SK-N-SH (cell line): ENCODE results near the gene GOLPH3. TPM values are rescaled to one million over a fixed set of nuclear protein-coding genes. Genes with fewer than 3 reads are reported as not detected.

Source experiments
- CTCF ChIA-PET: fragments of 300-600, 350-600 bp; formaldehyde crosslinking; extraction: SDS; loops from one replicate; lab custom pipeline; 2021; lab: Yijun Ruan, JAX
- POLR2A ChIA-PET: fragments of 350-600 bp; sonication (Branson Sonifier 250); formaldehyde crosslinking; extraction: SDS; loops from one replicate; lab custom pipeline; 2020; ENCODE audit warnings: antibody characterized with exemption, inconsistent platforms; lab: Yijun Ruan, JAX
- DNase-seq: peaks from one replicate; pipeline ENCODE4 v3.0.0; 2012
- H2AFZ ChIP-seq: fragments of 200-600 bp; sonication (generic); 2 replicates; pipeline ENCODE4 v1.8.1; 2016; ENCODE audit warnings: antibody characterized with exemption, mild to moderate bottlenecking, low read depth
- H3F3A ChIP-seq: fragments of 200-600 bp; sonication (generic); replicated peaks from 2 replicates; pipeline ENCODE3; 2016; ENCODE audit warnings: antibody characterized with exemption, mild to moderate bottlenecking; ENCODE audit not compliant: insufficient read depth
- H3K27ac ChIP-seq, 2 experiments: fragments of 200-500 bp in 1 of 2; fragments of 200-600 bp in 1 of 2; sonication (Bioruptor generic) in 1 of 2; sonication (generic), shearing (Covaris generic) in 1 of 2; 2 replicates each; pipeline versions ENCODE4 v1.5.1 to v1.6.1; 2014 to 2016; ENCODE audit warnings: low read depth in 2 of 2, inconsistent platforms in 1 of 2, low read length in 1 of 2, mild to moderate bottlenecking in 1 of 2, mixed read lengths in 1 of 2
- H3K27me3 ChIP-seq: fragments of 200-600 bp; sonication (generic), shearing (Covaris generic); 2 replicates; pipeline ENCODE4 v1.6.1; 2016; ENCODE audit warnings: mixed run types; ENCODE audit not compliant: insufficient read depth
- H3K36me3 ChIP-seq, 2 experiments: fragments of 200-500 bp in 1 of 2; fragments of 200-600 bp in 1 of 2; sonication (Bioruptor generic) in 1 of 2; sonication (generic) in 1 of 2; replicated peaks in 1 of 2; 2 replicates each; pipeline versions ENCODE3 to v1.5.1; 2014 to 2016; ENCODE audit warnings: low read length in 1 of 2, mild to moderate bottlenecking in 1 of 2; ENCODE audit not compliant: insufficient read depth in 2 of 2, control insufficient read depth in 1 of 2
- H3K4me1 ChIP-seq, 2 experiments: fragments of 200-500 bp in 1 of 2; fragments of 200-600 bp in 1 of 2; sonication (Bioruptor generic) in 1 of 2; sonication (generic), shearing (Covaris generic) in 1 of 2; 2 replicates each; pipeline versions ENCODE4 v1.5.1 to v1.6.1; 2014 to 2016; ENCODE audit warnings: low read depth in 1 of 2, low read length in 1 of 2, mixed run types in 1 of 2; ENCODE audit not compliant: insufficient read depth in 2 of 2, control insufficient read depth in 1 of 2
- H3K4me2 ChIP-seq: fragments of 200-600 bp; sonication (generic), shearing (Covaris generic); 2 replicates; pipeline ENCODE4 v1.6.1; 2017; ENCODE audit warnings: mixed run types
- H3K4me3 ChIP-seq, 2 experiments: fragments of 200-500 bp in 1 of 2; fragments of 200-600 bp in 1 of 2; sonication (Bioruptor generic) in 1 of 2; sonication (generic), shearing (Covaris generic) in 1 of 2; 2 replicates each; pipeline versions ENCODE4 v1.5.1 to v1.8.1; 2014 to 2016; ENCODE audit warnings: low read depth in 2 of 2, inconsistent platforms in 1 of 2, low read length in 1 of 2, mild to moderate bottlenecking in 1 of 2, mixed read lengths in 1 of 2, moderate library complexity in 1 of 2
- H3K79me2 ChIP-seq: fragments of 200-600 bp; sonication (generic); 2 replicates; pipeline ENCODE4 v1.8.1; 2017; ENCODE audit warnings: mild to moderate bottlenecking; ENCODE audit not compliant: insufficient read depth
- H3K9ac ChIP-seq: fragments of 200-600 bp; sonication (generic); 2 replicates; pipeline ENCODE4 v1.6.1; 2017; ENCODE audit warnings: mixed run types
- H3K9me2 ChIP-seq: fragments of 200-600 bp; sonication (generic); 2 replicates; pipeline ENCODE4 v1.6.1; 2017; ENCODE audit warnings: mixed run types
- H3K9me3 ChIP-seq: fragments of 200-600 bp; sonication (generic); 2 replicates; pipeline ENCODE4 v1.6.1; 2017; ENCODE audit warnings: mixed run types, mild to moderate bottlenecking, moderate library complexity
- H4K20me1 ChIP-seq: fragments of 200-600 bp; sonication (generic); 2 replicates; pipeline ENCODE4 v1.6.1; 2017; ENCODE audit warnings: mild to moderate bottlenecking, mixed run types; ENCODE audit not compliant: insufficient read depth
- CTCF ChIP-seq: fragments of 200-600 bp; sonication (generic); IDR thresholded peaks from 2 replicates; pipeline ENCODE4 v1.6.1; 2017; ENCODE audit warnings: antibody characterized with exemption, mild to moderate bottlenecking, moderate library complexity
- ELF1 ChIP-seq: IDR thresholded peaks from 2 replicates; pipeline ENCODE4 v1.4.0; 2012
- EZH2phosphoT487 ChIP-seq: fragments of 200-600 bp; sonication (generic); IDR thresholded peaks from 2 replicates; pipeline ENCODE4 v1.6.1; 2017; ENCODE audit warnings: low read depth, mixed run types, mild to moderate bottlenecking, antibody characterized with exemption, moderate library complexity, borderline replicate concordance
- FOXJ3 ChIP-seq: sonication (generic); formaldehyde crosslinking; IDR thresholded peaks from 2 replicates; pipeline ENCODE4 v1.5.1; 2020; ENCODE audit warnings: mild to moderate bottlenecking, missing genetic modification reagents
- FOXM1 ChIP-seq: IDR thresholded peaks from 2 replicates; pipeline ENCODE4 v1.4.0; 2012; ENCODE audit warnings: low read depth, mild to moderate bottlenecking
- GABPA ChIP-seq: IDR thresholded peaks from 2 replicates; pipeline ENCODE4 v1.4.0; 2012; ENCODE audit warnings: low read depth, mild to moderate bottlenecking
- GATA2 ChIP-seq: sonication (generic); formaldehyde crosslinking; IDR thresholded peaks from 2 replicates; pipeline ENCODE4 v1.5.0; 2020; ENCODE audit warnings: mild to moderate bottlenecking, missing genetic modification reagents
- IRF3 ChIP-seq: fragments of 150-350 bp; IDR thresholded peaks from 2 replicates; pipeline ENCODE4 v1.6.1; 2016; ENCODE audit warnings: mild to moderate bottlenecking, low read depth, low read length
- JUND ChIP-seq: IDR thresholded peaks from 2 replicates; pipeline ENCODE4 v1.4.0; 2012
- MEF2A ChIP-seq: IDR thresholded peaks from 2 replicates; pipeline ENCODE4 v1.4.0; 2012; ENCODE audit warnings: low read depth, borderline replicate concordance
- NFIC ChIP-seq: IDR thresholded peaks from 2 replicates; pipeline ENCODE4 v1.4.0; 2012; ENCODE audit warnings: borderline replicate concordance
- NRF1 ChIP-seq: IDR thresholded peaks from 2 replicates; pipeline ENCODE4 v1.6.1; 2012; ENCODE audit warnings: low read depth, mild to moderate bottlenecking, low read length
- POLR2AphosphoS5 ChIP-seq: IDR thresholded peaks from 2 replicates; pipeline ENCODE4 v1.6.1; 2012; ENCODE audit warnings: low read depth, low read length
- RAD21 ChIP-seq: IDR thresholded peaks from 2 replicates; pipeline ENCODE4 v1.6.1; 2012; ENCODE audit warnings: mild to moderate bottlenecking, low read length
- RFX5 ChIP-seq: IDR thresholded peaks from 2 replicates; pipeline ENCODE4 v1.6.1; 2012; ENCODE audit warnings: mild to moderate bottlenecking, improper control_type of control experiment, low read length
- SIN3A ChIP-seq: IDR thresholded peaks from 2 replicates; pipeline ENCODE4 v1.6.1; 2012; ENCODE audit warnings: low read depth, mild to moderate bottlenecking, low read length, moderate library complexity, borderline replicate concordance
- SMC3 ChIP-seq: IDR thresholded peaks from 2 replicates; pipeline ENCODE4 v1.6.1; 2012; ENCODE audit warnings: low read depth, low read length, improper control_type of control experiment
- TAF1 ChIP-seq: IDR thresholded peaks from 2 replicates; pipeline ENCODE4 v1.6.1; 2012; ENCODE audit warnings: low read depth, mild to moderate bottlenecking, low read length, moderate library complexity, borderline replicate concordance
- TCF12 ChIP-seq: IDR thresholded peaks from 2 replicates; pipeline ENCODE4 v1.4.0; 2012
- TEAD4 ChIP-seq: IDR thresholded peaks from 2 replicates; pipeline ENCODE4 v1.4.0; 2012; ENCODE audit warnings: mild to moderate bottlenecking, borderline replicate concordance; ENCODE audit not compliant: insufficient read depth
- USF1 ChIP-seq: IDR thresholded peaks from 2 replicates; pipeline ENCODE4 v1.4.0; 2012; ENCODE audit warnings: low read depth, borderline replicate concordance
- YY1 ChIP-seq: IDR thresholded peaks from 2 replicates; pipeline ENCODE4 v1.4.0; 2012; ENCODE audit warnings: low read depth, mild to moderate bottlenecking
- WGBS: methylation state at CpG from one replicate; pipeline ENCODE4 v1.1.6; 2017; ENCODE audit warnings: low lambda C conversion rate; 5-methylcytosine and 5-hydroxymethylcytosine counted together
- polyA plus RNA-seq, 3 experiments: library from polyadenylated mRNA; depleted of rRNA; stranded (reverse); fragments of >200 nt; gene quantifications; 2 replicates each; pipeline ENCODE4 v1.2.3, GENCODE V29; 2012
- TF ChIP-seq, protein P1 (sequence below): IDR thresholded peaks from 2 replicates; pipeline ENCODE4 v1.4.0; 2012; ENCODE audit warnings: low read depth, borderline replicate concordance
- TF ChIP-seq, protein P2 (sequence below): IDR thresholded peaks from 2 replicates; pipeline ENCODE4 v1.4.0; 2012; ENCODE audit warnings: low read depth
- TF ChIP-seq, protein P3 (sequence below): IDR thresholded peaks from 2 replicates; pipeline ENCODE4 v1.6.1; 2012; ENCODE audit warnings: mild to moderate bottlenecking, low read depth, low read length, moderate library complexity

The GOLPH3 gene
- polyA plus RNA-seq, 1 of the 3 experiments (the other 2 are of a cell fraction), result 25.5 TPM

- TF ChIP-seq, protein P1, sequence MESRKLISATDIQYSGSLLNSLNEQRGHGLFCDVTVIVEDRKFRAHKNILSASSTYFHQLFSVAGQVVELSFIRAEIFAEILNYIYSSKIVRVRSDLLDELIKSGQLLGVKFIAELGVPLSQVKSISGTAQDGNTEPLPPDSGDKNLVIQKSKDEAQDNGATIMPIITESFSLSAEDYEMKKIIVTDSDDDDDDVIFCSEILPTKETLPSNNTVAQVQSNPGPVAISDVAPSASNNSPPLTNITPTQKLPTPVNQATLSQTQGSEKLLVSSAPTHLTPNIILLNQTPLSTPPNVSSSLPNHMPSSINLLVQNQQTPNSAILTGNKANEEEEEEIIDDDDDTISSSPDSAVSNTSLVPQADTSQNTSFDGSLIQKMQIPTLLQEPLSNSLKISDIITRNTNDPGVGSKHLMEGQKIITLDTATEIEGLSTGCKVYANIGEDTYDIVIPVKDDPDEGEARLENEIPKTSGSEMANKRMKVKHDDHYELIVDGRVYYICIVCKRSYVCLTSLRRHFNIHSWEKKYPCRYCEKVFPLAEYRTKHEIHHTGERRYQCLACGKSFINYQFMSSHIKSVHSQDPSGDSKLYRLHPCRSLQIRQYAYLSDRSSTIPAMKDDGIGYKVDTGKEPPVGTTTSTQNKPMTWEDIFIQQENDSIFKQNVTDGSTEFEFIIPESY, result no peak
- TF ChIP-seq GABPA (no peak), GATA2 (no peak), YY1 (no peak), USF1 (no peak), SIN3A (no peak), NRF1 (no peak), FOXM1 (no peak), FOXJ3 (CRISPR knock-in tag) (no peak)
- TF ChIP-seq, protein P2, sequence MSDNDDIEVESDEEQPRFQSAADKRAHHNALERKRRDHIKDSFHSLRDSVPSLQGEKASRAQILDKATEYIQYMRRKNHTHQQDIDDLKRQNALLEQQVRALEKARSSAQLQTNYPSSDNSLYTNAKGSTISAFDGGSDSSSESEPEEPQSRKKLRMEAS, result no peak
Measured at GRCh38 chr5:32163053-32163452, 11.1 kb downstream of the GOLPH3 start (continued).

DNA sequence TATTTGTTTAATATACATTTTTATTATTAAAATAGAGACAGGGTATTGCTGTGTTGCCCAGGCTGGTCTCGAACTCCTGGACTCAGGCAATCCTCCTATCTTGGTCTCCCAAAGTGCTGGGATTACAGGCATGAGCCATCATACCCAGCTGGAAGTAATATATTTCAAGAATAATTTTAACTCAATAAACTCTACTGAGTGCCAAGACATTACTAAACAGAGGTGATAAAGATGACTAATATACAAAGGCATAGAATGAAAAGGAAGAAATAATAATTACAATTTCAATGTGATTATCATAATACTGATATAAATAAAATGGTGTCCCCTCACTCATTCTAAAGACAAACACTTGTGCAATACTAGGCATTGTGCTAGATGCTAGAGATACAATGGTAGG is 13.9 kb downstream of the GOLPH3 start:
- Histone ChIP-seq H2AFZ (no peak overlapping the region), H3K4me2 (no peak overlapping the region), H3K9me2 (no peaks in the 10 kb centered on the region), H3K27me3 (no peaks in the 10 kb centered on the region), H3K27ac (no peak overlapping the region), H3K9me3 (no peaks in the 10 kb centered on the region), H3K36me3 (peaks cover 0 to 7% of the 10 kb centered on the region in 2 experiments), H3K9ac (no peak overlapping the region), H3K4me3 (no peak overlapping the region), H4K20me1 (peaks cover 90% of the 10 kb centered on the region), H3K4me1 (no peaks in the 10 kb centered on the region; a peak in 1 of 4 replicates), H3K79me2 (peaks cover 98% of the 10 kb centered on the region), H3F3A (no peaks in the 10 kb centered on the region)
- ChIA-PET POLR2A (no interaction called here), CTCF (no interaction called here)
- no peak for DNase-seq
- 96% methylated on average over 1 of the region's 1 CpG for WGBS
- TF ChIP-seq MEF2A (no peak), NFIC (no peak), JUND (no peak), RFX5 (no peak), FOXJ3 (CRISPR knock-in tag) (no peak), EZH2phosphoT487 (no peak), RAD21 (no peak), ELF1 (no peak), IRF3 (no peak), SMC3 (no peak), CTCF (no peak), YY1 (no peak), TCF12 (no peak), TAF1 (no peak), GABPA (no peak), TEAD4 (no peak), POLR2AphosphoS5 (no peak), GATA2 (no peak)
- TF ChIP-seq, protein P3, sequence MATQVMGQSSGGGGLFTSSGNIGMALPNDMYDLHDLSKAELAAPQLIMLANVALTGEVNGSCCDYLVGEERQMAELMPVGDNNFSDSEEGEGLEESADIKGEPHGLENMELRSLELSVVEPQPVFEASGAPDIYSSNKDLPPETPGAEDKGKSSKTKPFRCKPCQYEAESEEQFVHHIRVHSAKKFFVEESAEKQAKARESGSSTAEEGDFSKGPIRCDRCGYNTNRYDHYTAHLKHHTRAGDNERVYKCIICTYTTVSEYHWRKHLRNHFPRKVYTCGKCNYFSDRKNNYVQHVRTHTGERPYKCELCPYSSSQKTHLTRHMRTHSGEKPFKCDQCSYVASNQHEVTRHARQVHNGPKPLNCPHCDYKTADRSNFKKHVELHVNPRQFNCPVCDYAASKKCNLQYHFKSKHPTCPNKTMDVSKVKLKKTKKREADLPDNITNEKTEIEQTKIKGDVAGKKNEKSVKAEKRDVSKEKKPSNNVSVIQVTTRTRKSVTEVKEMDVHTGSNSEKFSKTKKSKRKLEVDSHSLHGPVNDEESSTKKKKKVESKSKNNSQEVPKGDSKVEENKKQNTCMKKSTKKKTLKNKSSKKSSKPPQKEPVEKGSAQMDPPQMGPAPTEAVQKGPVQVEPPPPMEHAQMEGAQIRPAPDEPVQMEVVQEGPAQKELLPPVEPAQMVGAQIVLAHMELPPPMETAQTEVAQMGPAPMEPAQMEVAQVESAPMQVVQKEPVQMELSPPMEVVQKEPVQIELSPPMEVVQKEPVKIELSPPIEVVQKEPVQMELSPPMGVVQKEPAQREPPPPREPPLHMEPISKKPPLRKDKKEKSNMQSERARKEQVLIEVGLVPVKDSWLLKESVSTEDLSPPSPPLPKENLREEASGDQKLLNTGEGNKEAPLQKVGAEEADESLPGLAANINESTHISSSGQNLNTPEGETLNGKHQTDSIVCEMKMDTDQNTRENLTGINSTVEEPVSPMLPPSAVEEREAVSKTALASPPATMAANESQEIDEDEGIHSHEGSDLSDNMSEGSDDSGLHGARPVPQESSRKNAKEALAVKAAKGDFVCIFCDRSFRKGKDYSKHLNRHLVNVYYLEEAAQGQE, result no peak
